ENCODE data around the gene C2orf72. TPM values are rescaled to one million over a fixed set of nuclear protein-coding genes. Genes with fewer than 3 reads are reported as not detected.

Gene C2orf72
- total and polyA plus RNA-seq, 4 donors, result 33.2 to 141 (median 84.9) TPM

DNA sequence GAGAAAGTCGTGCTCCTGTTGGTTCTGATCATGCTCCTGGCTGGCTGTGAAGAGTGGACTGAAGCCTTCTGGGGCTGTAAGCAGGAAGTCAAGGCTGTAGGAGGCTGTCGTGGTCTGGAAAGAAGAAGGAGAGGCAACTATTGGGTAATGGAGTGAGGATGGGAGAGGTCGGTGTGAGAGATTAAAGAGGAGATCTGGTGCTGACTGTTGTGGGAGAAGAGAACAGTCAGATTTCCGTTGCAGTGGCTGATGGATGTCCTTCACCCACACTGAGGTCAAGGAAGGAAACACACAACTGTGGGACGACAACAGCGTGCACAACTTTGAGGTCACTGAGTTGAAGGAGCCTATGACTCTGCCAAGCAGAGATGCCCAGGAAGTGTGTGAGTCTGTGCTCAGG is 16.5 kb downstream of the C2orf72 start:
- Histone ChIP-seq H3K9me3 (ENCODE audit: control insufficient read depth in 4 of 4, low read length in 3 of 4) (no peaks in the 10 kb centered on the region), H3K4me1 (ENCODE audit: control insufficient read depth in 4 of 4, insufficient read depth in 4 of 4, low read length in 3 of 4) (peaks cover 12 to 68% (median 58%) of the 10 kb centered on the region in 4 donors), H3K27ac (ENCODE audit: low read depth in 1 of 2, low read length in 2 of 2) (no peak overlapping the region), H3K27me3 (ENCODE audit: control insufficient read depth in 4 of 4, insufficient read depth in 4 of 4, low read length in 3 of 4) (no peaks in the 10 kb centered on the region), H3K4me3 (ENCODE audit: low read depth in 1 of 3, low read length in 3 of 3) (no peak overlapping the region), H3K36me3 (ENCODE audit: control insufficient read depth in 4 of 4, insufficient read depth in 3 of 4, low read depth in 1 of 4, low read length in 3 of 4) (no peaks in the 10 kb centered on the region), H3K9ac (ENCODE audit: low read depth in 1 of 2, low read length in 2 of 2) (no peak overlapping the region)
- no peak for DNase-seq (ENCODE audit: low spot score)
- TF ChIP-seq HNF4G (IDR thresholded peaks at IDR 0.05) (no peak), JUND (IDR thresholded peaks at IDR 0.05) (no peak), YY1 (IDR thresholded peaks at IDR 0.05) (no peak), RXRA (IDR thresholded peaks at IDR 0.05) (no peak), SP1 (IDR thresholded peaks at IDR 0.05) (no peak), RAD21 (IDR thresholded peaks at IDR 0.05) (no peak), EGR1 (IDR thresholded peaks at IDR 0.05; ENCODE audit: low read depth in 2 of 2) (no peak)
- TF ChIP-seq, protein P1, sequence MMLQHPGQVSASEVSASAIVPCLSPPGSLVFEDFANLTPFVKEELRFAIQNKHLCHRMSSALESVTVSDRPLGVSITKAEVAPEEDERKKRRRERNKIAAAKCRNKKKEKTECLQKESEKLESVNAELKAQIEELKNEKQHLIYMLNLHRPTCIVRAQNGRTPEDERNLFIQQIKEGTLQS (IDR thresholded peaks at IDR 0.05), result no peak
- TF ChIP-seq, protein P2, sequence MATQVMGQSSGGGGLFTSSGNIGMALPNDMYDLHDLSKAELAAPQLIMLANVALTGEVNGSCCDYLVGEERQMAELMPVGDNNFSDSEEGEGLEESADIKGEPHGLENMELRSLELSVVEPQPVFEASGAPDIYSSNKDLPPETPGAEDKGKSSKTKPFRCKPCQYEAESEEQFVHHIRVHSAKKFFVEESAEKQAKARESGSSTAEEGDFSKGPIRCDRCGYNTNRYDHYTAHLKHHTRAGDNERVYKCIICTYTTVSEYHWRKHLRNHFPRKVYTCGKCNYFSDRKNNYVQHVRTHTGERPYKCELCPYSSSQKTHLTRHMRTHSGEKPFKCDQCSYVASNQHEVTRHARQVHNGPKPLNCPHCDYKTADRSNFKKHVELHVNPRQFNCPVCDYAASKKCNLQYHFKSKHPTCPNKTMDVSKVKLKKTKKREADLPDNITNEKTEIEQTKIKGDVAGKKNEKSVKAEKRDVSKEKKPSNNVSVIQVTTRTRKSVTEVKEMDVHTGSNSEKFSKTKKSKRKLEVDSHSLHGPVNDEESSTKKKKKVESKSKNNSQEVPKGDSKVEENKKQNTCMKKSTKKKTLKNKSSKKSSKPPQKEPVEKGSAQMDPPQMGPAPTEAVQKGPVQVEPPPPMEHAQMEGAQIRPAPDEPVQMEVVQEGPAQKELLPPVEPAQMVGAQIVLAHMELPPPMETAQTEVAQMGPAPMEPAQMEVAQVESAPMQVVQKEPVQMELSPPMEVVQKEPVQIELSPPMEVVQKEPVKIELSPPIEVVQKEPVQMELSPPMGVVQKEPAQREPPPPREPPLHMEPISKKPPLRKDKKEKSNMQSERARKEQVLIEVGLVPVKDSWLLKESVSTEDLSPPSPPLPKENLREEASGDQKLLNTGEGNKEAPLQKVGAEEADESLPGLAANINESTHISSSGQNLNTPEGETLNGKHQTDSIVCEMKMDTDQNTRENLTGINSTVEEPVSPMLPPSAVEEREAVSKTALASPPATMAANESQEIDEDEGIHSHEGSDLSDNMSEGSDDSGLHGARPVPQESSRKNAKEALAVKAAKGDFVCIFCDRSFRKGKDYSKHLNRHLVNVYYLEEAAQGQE (IDR thresholded peaks at IDR 0.05), result no peak
- TF ChIP-seq, protein P3, sequence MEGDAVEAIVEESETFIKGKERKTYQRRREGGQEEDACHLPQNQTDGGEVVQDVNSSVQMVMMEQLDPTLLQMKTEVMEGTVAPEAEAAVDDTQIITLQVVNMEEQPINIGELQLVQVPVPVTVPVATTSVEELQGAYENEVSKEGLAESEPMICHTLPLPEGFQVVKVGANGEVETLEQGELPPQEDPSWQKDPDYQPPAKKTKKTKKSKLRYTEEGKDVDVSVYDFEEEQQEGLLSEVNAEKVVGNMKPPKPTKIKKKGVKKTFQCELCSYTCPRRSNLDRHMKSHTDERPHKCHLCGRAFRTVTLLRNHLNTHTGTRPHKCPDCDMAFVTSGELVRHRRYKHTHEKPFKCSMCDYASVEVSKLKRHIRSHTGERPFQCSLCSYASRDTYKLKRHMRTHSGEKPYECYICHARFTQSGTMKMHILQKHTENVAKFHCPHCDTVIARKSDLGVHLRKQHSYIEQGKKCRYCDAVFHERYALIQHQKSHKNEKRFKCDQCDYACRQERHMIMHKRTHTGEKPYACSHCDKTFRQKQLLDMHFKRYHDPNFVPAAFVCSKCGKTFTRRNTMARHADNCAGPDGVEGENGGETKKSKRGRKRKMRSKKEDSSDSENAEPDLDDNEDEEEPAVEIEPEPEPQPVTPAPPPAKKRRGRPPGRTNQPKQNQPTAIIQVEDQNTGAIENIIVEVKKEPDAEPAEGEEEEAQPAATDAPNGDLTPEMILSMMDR (IDR thresholded peaks at IDR 0.05; ENCODE audit: low read depth, low read length, missing input control), result no peak
- TF ChIP-seq, protein P4, sequence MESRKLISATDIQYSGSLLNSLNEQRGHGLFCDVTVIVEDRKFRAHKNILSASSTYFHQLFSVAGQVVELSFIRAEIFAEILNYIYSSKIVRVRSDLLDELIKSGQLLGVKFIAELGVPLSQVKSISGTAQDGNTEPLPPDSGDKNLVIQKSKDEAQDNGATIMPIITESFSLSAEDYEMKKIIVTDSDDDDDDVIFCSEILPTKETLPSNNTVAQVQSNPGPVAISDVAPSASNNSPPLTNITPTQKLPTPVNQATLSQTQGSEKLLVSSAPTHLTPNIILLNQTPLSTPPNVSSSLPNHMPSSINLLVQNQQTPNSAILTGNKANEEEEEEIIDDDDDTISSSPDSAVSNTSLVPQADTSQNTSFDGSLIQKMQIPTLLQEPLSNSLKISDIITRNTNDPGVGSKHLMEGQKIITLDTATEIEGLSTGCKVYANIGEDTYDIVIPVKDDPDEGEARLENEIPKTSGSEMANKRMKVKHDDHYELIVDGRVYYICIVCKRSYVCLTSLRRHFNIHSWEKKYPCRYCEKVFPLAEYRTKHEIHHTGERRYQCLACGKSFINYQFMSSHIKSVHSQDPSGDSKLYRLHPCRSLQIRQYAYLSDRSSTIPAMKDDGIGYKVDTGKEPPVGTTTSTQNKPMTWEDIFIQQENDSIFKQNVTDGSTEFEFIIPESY (IDR thresholded peaks at IDR 0.05), result no peak
- 78% methylated on average over 6 of the region's 6 CpGs for WGBS

DNA sequence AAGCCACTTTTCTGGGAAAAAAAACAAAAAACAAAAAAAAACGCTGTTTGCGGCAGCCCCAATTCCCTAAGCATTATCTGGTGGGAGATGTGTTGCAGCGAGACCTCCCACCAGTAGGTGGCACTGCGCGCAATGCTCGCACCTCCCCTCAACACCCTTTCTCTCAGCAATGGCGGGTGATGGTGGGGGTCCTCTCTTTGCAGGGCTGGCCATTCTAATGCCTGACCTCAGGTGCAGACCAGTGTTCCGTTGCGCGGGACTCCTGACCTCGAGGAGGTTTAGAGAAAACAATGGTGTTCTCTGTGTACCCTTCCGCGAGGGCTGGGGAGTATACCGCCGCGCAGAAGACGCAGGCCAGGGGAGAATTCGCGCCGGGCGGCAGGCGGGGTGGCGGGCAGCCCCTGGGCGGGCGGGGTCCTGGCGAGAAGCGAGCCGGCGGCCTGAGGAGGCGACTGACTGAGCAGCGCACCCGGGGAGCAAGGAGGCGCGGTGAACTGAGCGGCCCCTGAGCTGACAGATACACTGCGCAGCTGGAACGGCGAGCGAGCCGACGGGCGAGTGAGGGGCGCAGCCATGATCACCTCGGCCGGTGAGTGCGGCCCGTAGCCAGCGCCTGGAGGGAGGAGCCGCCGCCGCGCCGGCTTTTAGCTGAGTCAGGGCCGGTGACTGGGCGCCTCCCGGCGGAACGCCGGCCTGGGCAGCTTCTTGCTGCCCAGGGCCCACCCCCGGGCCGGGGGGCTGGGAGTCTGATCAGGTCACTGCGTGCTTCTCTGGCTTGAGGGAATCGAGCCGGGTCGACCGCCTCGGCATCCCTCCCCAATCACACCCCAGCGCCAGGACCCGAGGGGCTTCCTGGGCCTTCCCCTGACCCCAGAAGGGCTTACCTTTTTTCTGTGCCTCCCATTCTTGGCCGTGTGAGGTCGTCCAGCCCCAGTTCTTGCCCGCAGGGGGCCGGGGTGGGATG is 19.4 kb downstream of the C2orf72 start, which contains the start of gene PSMD1:
PSMD1 (plus strand) TSS at position 415 of the 964 bp plus-strand sequence; CDS start at position 574, 159 bp downstream.
- H3K36me3 ChIP-seq (ENCODE audit: control insufficient read depth in 4 of 4, insufficient read depth in 3 of 4, low read depth in 1 of 4, low read length in 3 of 4), result no peaks in the 10 kb centered on the region
- peak within 1 kb of the TSS; percentile 91 to 96 (median 91) for H3K4me3 ChIP-seq (ENCODE audit: low read depth in 1 of 3, low read length in 3 of 3)
- H3K27ac ChIP-seq (ENCODE audit: low read depth in 1 of 2, low read length in 2 of 2), result peak within 1 kb of the TSS; percentile 91 to 96
- TF ChIP-seq, protein P4 (IDR thresholded peaks at IDR 0.05), result peak; percentile 21
- TF ChIP-seq FOXA1 (IDR thresholded peaks at IDR 0.05), result no peak
- TF ChIP-seq YY1 (IDR thresholded peaks at IDR 0.05), result peak; percentile 98
- TF ChIP-seq, protein P3 (IDR thresholded peaks at IDR 0.05; ENCODE audit: low read depth, low read length, missing input control), result peak; percentile 98
- TF ChIP-seq, protein P1 (IDR thresholded peaks at IDR 0.05), result no peak
- no peak for TF ChIP-seq JUND (IDR thresholded peaks at IDR 0.05)
- TF ChIP-seq RXRA (IDR thresholded peaks at IDR 0.05), result no peak
- peak in 1 of 2 donors; percentile 53 for TF ChIP-seq GABPA (IDR thresholded peaks at IDR 0.05 in 1 of 2, conservative IDR thresholded peaks at IDR 0.05 in 1 of 2)
- peak; percentile 57 to 68 for TF ChIP-seq RAD21 (IDR thresholded peaks at IDR 0.05)
- TF ChIP-seq SP1 (IDR thresholded peaks at IDR 0.05), result peak; percentile 30
- no peaks in the 10 kb centered on the region for H3K9me3 ChIP-seq (ENCODE audit: control insufficient read depth in 4 of 4, low read length in 3 of 4)
- peak; percentile 96 for DNase-seq (ENCODE audit: low spot score)
- peak within 1 kb of the TSS; percentile 88 to 91 for H3K9ac ChIP-seq (ENCODE audit: low read depth in 1 of 2, low read length in 2 of 2)
- H3K27me3 ChIP-seq (ENCODE audit: control insufficient read depth in 4 of 4, insufficient read depth in 4 of 4, low read length in 3 of 4), result no peaks in the 10 kb centered on the region
- under 1% methylated on average over 73 of the region's 73 CpGs for WGBS
- H3K4me1 ChIP-seq (ENCODE audit: control insufficient read depth in 4 of 4, insufficient read depth in 4 of 4, low read length in 3 of 4), result peaks cover 7 to 63% (median 57%) of the 10 kb centered on the region in 4 donors
